Tibial nerve (tissue), 3 donors: ENCODE measurements around the gene ZBTB20.

Experiments
- POLR2A ChIP-seq, 2 donors: fragments of 450-650 bp; IDR thresholded peaks; one replicate each; pipeline ENCODE4 v1.6.1; 2017; ENCODE audit warnings: antibody characterized with exemption in 2 of 2, mild to moderate bottlenecking in 2 of 2, moderate library complexity in 2 of 2
- TF ChIP-seq, protein P1 (sequence below), 5 experiments: fragments of 200-600 bp in 3 of 5; fragments of 450-650 bp in 2 of 5; sonication (generic) in 3 of 5; IDR thresholded peaks; one replicate each; pipeline ENCODE4 v1.5.1; 2016 to 2019; ENCODE audit warnings: antibody characterized with exemption in 5 of 5, mild to moderate bottlenecking in 3 of 5, moderate library complexity in 2 of 5

GRCh38 chr3:114498539-114499370, 648.3 kb downstream of the ZBTB20 start:
- no peak for TF ChIP-seq POLR2A (IDR thresholded peaks at IDR 0.05)
- TF ChIP-seq, protein P1, sequence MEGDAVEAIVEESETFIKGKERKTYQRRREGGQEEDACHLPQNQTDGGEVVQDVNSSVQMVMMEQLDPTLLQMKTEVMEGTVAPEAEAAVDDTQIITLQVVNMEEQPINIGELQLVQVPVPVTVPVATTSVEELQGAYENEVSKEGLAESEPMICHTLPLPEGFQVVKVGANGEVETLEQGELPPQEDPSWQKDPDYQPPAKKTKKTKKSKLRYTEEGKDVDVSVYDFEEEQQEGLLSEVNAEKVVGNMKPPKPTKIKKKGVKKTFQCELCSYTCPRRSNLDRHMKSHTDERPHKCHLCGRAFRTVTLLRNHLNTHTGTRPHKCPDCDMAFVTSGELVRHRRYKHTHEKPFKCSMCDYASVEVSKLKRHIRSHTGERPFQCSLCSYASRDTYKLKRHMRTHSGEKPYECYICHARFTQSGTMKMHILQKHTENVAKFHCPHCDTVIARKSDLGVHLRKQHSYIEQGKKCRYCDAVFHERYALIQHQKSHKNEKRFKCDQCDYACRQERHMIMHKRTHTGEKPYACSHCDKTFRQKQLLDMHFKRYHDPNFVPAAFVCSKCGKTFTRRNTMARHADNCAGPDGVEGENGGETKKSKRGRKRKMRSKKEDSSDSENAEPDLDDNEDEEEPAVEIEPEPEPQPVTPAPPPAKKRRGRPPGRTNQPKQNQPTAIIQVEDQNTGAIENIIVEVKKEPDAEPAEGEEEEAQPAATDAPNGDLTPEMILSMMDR (IDR thresholded peaks at IDR 0.05) = no peak
